Gastroesophageal sphincter (tissue), 3 donors: ENCODE results near the gene PYY.

Experiments used
- CTCF ChIP-seq, 4 experiments: fragments of 200-600 bp in 2 of 4; fragments of 450-650 bp in 2 of 4; sonication (generic) in 1 of 4; IDR thresholded peaks; one replicate each; pipeline ENCODE4 v1.5.1; 2017 to 2019; ENCODE audit warnings: antibody characterized with exemption in 4 of 4, mild to moderate bottlenecking in 2 of 4, moderate library complexity in 2 of 4
- EP300 ChIP-seq: sonication (generic); formaldehyde crosslinking; IDR thresholded peaks from one replicate; pipeline ENCODE4 v1.6.1; 2017; ENCODE audit warnings: antibody characterized with exemption, mild to moderate bottlenecking

GRCh38 chr17:43952351-43952723, 1.4 kb downstream of the PYY start:
- TF ChIP-seq EP300 (no peak), CTCF (IDR thresholded peaks at IDR 0.05) (no peak)
